GM12878 (cell line): ENCODE data around the gene KRT75. TPM values are rescaled to one million over a fixed set of nuclear protein-coding genes. Genes with fewer than 3 reads are reported as not detected.

ENCODE experiments used
- ATAC-seq: fragments of 200-7000 bp; cut with Tn5 transposase; 3 replicates; pipeline ENCODE4 v1.9.1; 2020; ENCODE audit warnings: mild to moderate bottlenecking, moderate library complexity
- BruUV-seq: library from RNA; stranded (reverse); fragments of 400-500 nt; replicated peaks from 2 replicates; lab custom pipeline; 2021; lab: Mats Ljungman, UMichigan
- CTCF ChIA-PET: fragments of 300-600 bp; sonication (Branson Sonifier 250); formaldehyde crosslinking; extraction: SDS; loops from one replicate; lab custom pipeline; 2021; ENCODE audit warnings: inconsistent platforms; lab: Yijun Ruan, JAX
- POLR2A ChIA-PET: fragments of 350-600 bp; formaldehyde crosslinking; extraction: SDS; loops from one replicate; lab custom pipeline; 2021; ENCODE audit warnings: inconsistent platforms; lab: Charles Lee
- RAD21 ChIA-PET: fragments of 300-600 bp; sonication (Branson Sonifier 250); formaldehyde crosslinking; loops from one replicate; lab custom pipeline; 2023; ENCODE audit warnings: antibody characterized with exemption; ENCODE audit not compliant: unreplicated experiment; lab: Charles Lee
- SMC1A ChIA-PET: fragments of 300-600 bp; sonication (Branson Sonifier 250); formaldehyde crosslinking; loops from one replicate; lab custom pipeline; 2023; ENCODE audit not compliant: unreplicated experiment, uncharacterized antibody; lab: Charles Lee
- DNase-seq: peaks from one replicate; pipeline ENCODE4 v3.0.0-alpha.2; 2011; ENCODE audit warnings: low read depth, low spot score
- FAIRE-seq: peaks from 3 replicates; lab custom pipeline; 2011; peaks lifted over from hg19 to GRCh38; lab: Jason Lieb, UNC
- H2AFZ ChIP-seq: 2 replicates; pipeline ENCODE4 v1.6.0; 2011; ENCODE audit warnings: low read depth, low read length, control low read depth; ENCODE audit not compliant: control insufficient read depth
- H3K27ac ChIP-seq: 2 replicates; pipeline ENCODE4 v1.5.1; 2011; ENCODE audit warnings: control low read depth; ENCODE audit not compliant: control insufficient read depth, insufficient read depth
- H3K27me3 ChIP-seq, 2 experiments: replicated peaks in 1 of 2; 2 replicates each; pipeline versions ENCODE4 v1.6.0 to v1.6.1; 2011; ENCODE audit warnings: low read length in 1 of 2; ENCODE audit not compliant: control insufficient read depth in 2 of 2, insufficient read depth in 2 of 2
- H3K36me3 ChIP-seq, 2 experiments: 2 replicates each; pipeline ENCODE4 v1.5.1; 2011; ENCODE audit warnings: low read length in 1 of 2; ENCODE audit not compliant: control insufficient read depth in 2 of 2, insufficient read depth in 2 of 2
- H3K4me1 ChIP-seq: 2 replicates; pipeline ENCODE4 v1.6.1; 2011; ENCODE audit warnings: mild to moderate bottlenecking, low read length, moderate library complexity, mixed read lengths; ENCODE audit not compliant: control insufficient read depth, insufficient read depth
- H3K4me2 ChIP-seq: 2 replicates; pipeline ENCODE4 v1.6.0; 2011; ENCODE audit warnings: control low read depth; ENCODE audit not compliant: control insufficient read depth, insufficient read depth
- H3K4me3 ChIP-seq: fragments of 200-600 bp; sonication (generic); 2 replicates; pipeline ENCODE4 v1.5.1; 2016
- H3K79me2 ChIP-seq: 2 replicates; pipeline ENCODE4 v1.6.0; 2011; ENCODE audit warnings: low read length; ENCODE audit not compliant: control insufficient read depth, insufficient read depth
- H3K9ac ChIP-seq: 2 replicates; pipeline ENCODE4 v1.8.0; 2011; ENCODE audit warnings: low read length, control low read depth, mixed read lengths; ENCODE audit not compliant: control insufficient read depth, insufficient read depth
- H3K9me3 ChIP-seq: replicated peaks from 3 replicates; pipeline ENCODE4 v1.5.1; 2011; ENCODE audit warnings: mild to moderate bottlenecking, low read length; ENCODE audit not compliant: control insufficient read depth, insufficient read depth
- H4K20me1 ChIP-seq: 2 replicates; pipeline ENCODE4 v1.6.0; 2011; ENCODE audit not compliant: control insufficient read depth, insufficient read depth
- DPF2 ChIP-seq: fragments of 450-650 bp; IDR thresholded peaks from 2 replicates; pipeline ENCODE4 v1.6.1; 2017; ENCODE audit warnings: mild to moderate bottlenecking
- IRF4 ChIP-seq: IDR thresholded peaks from 2 replicates; pipeline ENCODE4 v1.6.1; 2011; ENCODE audit warnings: low read depth, low read length
- KLF5 ChIP-seq: fragments of 450-650 bp; IDR thresholded peaks from 2 replicates; pipeline ENCODE4 v1.6.1; 2014; ENCODE audit warnings: mild to moderate bottlenecking; ENCODE audit not compliant: partially characterized antibody
- TAF1 ChIP-seq: IDR thresholded peaks from 2 replicates; pipeline ENCODE4 v1.6.1; 2011; ENCODE audit warnings: mild to moderate bottlenecking, low read depth, low read length, borderline replicate concordance
- YY1 ChIP-seq: IDR thresholded peaks from 2 replicates; pipeline ENCODE4 v1.6.1; 2011; ENCODE audit warnings: low read depth, mild to moderate bottlenecking, low read length
- WGBS: methylation state at CpG from one replicate; pipeline ENCODE4 v1.1.6; 2016; ENCODE audit warnings: low lambda C conversion rate; ENCODE audit not compliant: insufficient replicate concordance, insufficient coverage; ENCODE audit errors: missing lambda C conversion rate; 5-methylcytosine and 5-hydroxymethylcytosine counted together
- in situ Hi-C: fragments of 300-500 bp; cut with MboI; formaldehyde crosslinking; loops from 9 replicates; pipeline ENCODE4 v1.14.3; 2018; ENCODE audit warnings: mixed read lengths
- intact Hi-C: fragments of 100-400 bp; cut with micrococcal nuclease; formaldehyde crosslinking; loops from one replicate; pipeline ENCODE4 v1.14.2; 2022; ENCODE audit not compliant: unreplicated experiment
- polyA plus RNA-seq, 11 experiments: library from polyadenylated mRNA; depleted of rRNA in 4 of 11; unstranded in 6 of 11; stranded (reverse) in 5 of 11; fragments of >200 nt; fragmentation: Nextera tagmentation in 4 of 11; fragmentation: Illumina TruSeq in 1 of 11; extraction: Ambion mirVana in 4 of 11; extraction: Trizol in 1 of 11; gene quantifications; 1 replicate in 1 of 11; 2 replicates in 10 of 11; pipeline versions ENCODE4 v1.2.1 to v1.2.3, GENCODE V29; 2011 to 2016; ENCODE audit warnings: inconsistent platforms in 2 of 11, missing spikeins in 2 of 11, low read depth in 1 of 11
- total RNA-seq, 4 experiments: library from RNA; depleted of rRNA in 3 of 4; stranded (reverse); fragments of >200 nt in 3 of 4; fragmentation: Illumina TruSeq in 1 of 4; extraction: Trizol in 1 of 4; gene quantifications; 2 replicates each; pipeline versions ENCODE4 v1.2.1 to v1.2.3, GENCODE V29; 2013 to 2021

KRT75 gene
- total and polyA plus RNA-seq, 10 of the 15 experiments (the other 5 are each of a cell fraction or from before 2014, with no cell fraction given) = not detected

DNA sequence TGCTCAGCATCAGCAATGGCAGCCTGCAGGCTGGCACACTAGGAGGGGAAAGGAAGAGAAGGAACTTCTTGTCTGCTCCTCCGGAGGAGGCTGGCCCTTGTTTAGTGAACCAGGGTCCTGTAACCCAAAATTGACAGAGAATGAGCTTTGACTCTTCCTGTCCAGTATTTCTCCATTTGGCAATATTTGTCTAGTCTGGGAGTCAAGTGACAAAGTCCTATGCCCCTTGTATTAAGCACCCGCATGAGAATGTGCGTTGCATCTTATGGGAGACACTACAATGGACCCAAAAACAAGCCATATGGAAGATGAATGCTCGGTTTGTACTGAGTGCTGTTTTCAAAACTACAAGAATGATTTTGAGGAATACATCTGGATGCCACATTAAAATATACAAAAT lies 35.7 kb upstream of the KRT75 start (continued):
- TF ChIP-seq IRF4 = no peak

DNA sequence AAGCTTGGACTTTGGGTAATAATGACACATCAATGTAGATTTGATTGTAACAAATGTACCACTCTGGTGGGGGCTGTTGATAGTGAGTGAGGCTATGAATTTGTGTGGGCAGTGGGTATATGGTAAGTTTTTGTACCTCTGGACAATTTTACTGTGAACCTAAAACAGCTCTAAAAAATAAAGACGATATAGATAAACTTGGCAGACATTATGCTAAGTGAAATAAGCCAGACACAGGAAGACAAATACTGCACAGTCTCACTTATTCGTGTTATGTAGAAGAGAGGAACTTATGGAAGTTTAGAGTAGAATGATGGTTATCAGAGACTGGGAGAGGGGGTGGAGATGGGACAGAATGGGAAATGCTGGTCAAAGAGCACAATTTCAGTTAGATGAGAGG lies 30.7 kb upstream of the KRT75 start:
- Histone ChIP-seq H4K20me1 (no peaks in the 10 kb centered on the region), H3K4me3 (no peak overlapping the region), H3K27ac (no peak overlapping the region), H3K27me3 (no peaks in the 10 kb centered on the region), H3K4me1 (no peaks in the 10 kb centered on the region), H2AFZ (no peak overlapping the region), H3K4me2 (no peak overlapping the region), H3K9me3 (no peaks in the 10 kb centered on the region), H3K79me2 (no peaks in the 10 kb centered on the region), H3K36me3 (no peaks in the 10 kb centered on the region), H3K9ac (no peak overlapping the region)
- RAD21 ChIA-PET = interaction anchor here (0.6 kb wide), 1 partner anchor 498 kb away, joined by 4 read pairs; no protein-coding TSS in a partner anchor
- no peak for FAIRE-seq
- in situ Hi-C loops = no loop called here
- 39% methylated on average over 2 of the region's 2 CpGs for WGBS
- SMC1A ChIA-PET = no interaction called here
- no TSS peak for BruUV-seq
- CTCF ChIA-PET = no interaction called here
- no peak for DNase-seq
- ATAC-seq = no peak
- POLR2A ChIA-PET = no interaction called here
- intact Hi-C loops = no loop called here
- TF ChIP-seq YY1 (no peak), DPF2 (no peak), TAF1 (no peak)

- no peak for TF ChIP-seq KLF5
- FAIRE-seq (no peak), ATAC-seq (no peak), DNase-seq (no peak)
- Histone ChIP-seq H2AFZ (no peak overlapping the region), H3K27me3 (no peaks in the 10 kb centered on the region), H3K9ac (no peak overlapping the region), H3K4me3 (no peak overlapping the region), H3K27ac (no peak overlapping the region), H3K9me3 (no peaks in the 10 kb centered on the region), H3K79me2 (no peaks in the 10 kb centered on the region), H3K36me3 (no peaks in the 10 kb centered on the region), H4K20me1 (no peaks in the 10 kb centered on the region), H3K4me1 (no peaks in the 10 kb centered on the region), H3K4me2 (no peak overlapping the region)
- 8% methylated on average over 5 of the region's 5 CpGs for WGBS
- ChIA-PET SMC1A (no interaction called here), CTCF (interaction anchor here (1.5 kb wide), 1 partner anchor 88 kb away, joined by 3 read pairs; no protein-coding TSS in a partner anchor), RAD21 (no interaction called here), POLR2A (no interaction called here)
- no TSS peak for BruUV-seq
- intact Hi-C loops (no loop called here), in situ Hi-C loops (no loop called here)
Observed at GRCh38 chr12:52461693-52462092, 27.5 kb upstream of the KRT75 start.
